Esophagus squamous epithelium (tissue), 5 donors: Measurements from ENCODE around the gene SNTB2. TPM values are rescaled to one million over a fixed set of nuclear protein-coding genes. Genes with fewer than 3 reads are reported as not detected.

Source experiments
- DNase-seq: peaks from one replicate; lab custom pipeline; 2025; lab: John Stamatoyannopoulos, UW
- H3K27ac ChIP-seq, 4 donors: fragments of 200-600 bp; sonication (generic); one replicate each; pipeline ENCODE4 v1.5.1; 2016 to 2019; ENCODE audit warnings: mild to moderate bottlenecking in 1 of 4
- H3K27me3 ChIP-seq, 4 donors: fragments of 200-600 bp; sonication (generic); 1 replicate in 3 of 4; 2 replicates in 1 of 4; pipeline versions ENCODE4 v1.5.1 to v1.6.0; 2017 to 2021; ENCODE audit warnings: antibody characterized with exemption in 1 of 4
- H3K36me3 ChIP-seq, 3 donors: fragments of 200-600 bp; sonication (generic); one replicate each; pipeline ENCODE4 v1.5.1; 2016 to 2019
- H3K4me1 ChIP-seq, 3 donors: fragments of 200-600 bp; sonication (generic); one replicate each; pipeline ENCODE4 v1.5.1; 2017 to 2019
- H3K4me3 ChIP-seq, 4 donors: fragments of 200-600 bp; sonication (generic); 1 replicate in 3 of 4; 2 replicates in 1 of 4; pipeline ENCODE4 v1.5.1; 2016 to 2019; ENCODE audit warnings: mild to moderate bottlenecking in 2 of 4, moderate library complexity in 1 of 4
- H3K9me3 ChIP-seq, 3 donors: fragments of 200-600 bp; sonication (generic); one replicate each; pipeline ENCODE4 v1.5.1; 2016 to 2019
- POLR2A ChIP-seq, 4 donors: fragments of 450-650 bp; IDR thresholded peaks; one replicate each; pipeline ENCODE4 v1.6.1; 2017; ENCODE audit warnings: antibody characterized with exemption in 4 of 4, mild to moderate bottlenecking in 4 of 4, moderate library complexity in 3 of 4
- WGBS, 2 donors: methylation state at CpG; one replicate each; pipeline ENCODE4 v1.1.5; 2018; 5-methylcytosine and 5-hydroxymethylcytosine counted together
- intact Hi-C: fragments of 100-400 bp; cut with DNase I; formaldehyde crosslinking; loops from one replicate; pipeline ENCODE4 v1.15.0; 2022
- total RNA-seq, 4 donors: library from RNA; depleted of rRNA; stranded (reverse); fragments of >200 nt; gene quantifications; one replicate each; pipeline ENCODE4 v1.1.0, GENCODE V29; 2016
- TF ChIP-seq, protein P1 (sequence below), 6 experiments: fragments of 450-650 bp in 4 of 6; fragments of 200-600 bp in 2 of 6; sonication (generic) in 2 of 6; IDR thresholded peaks; one replicate each; pipeline ENCODE4 v1.5.1; 2016 to 2019; ENCODE audit warnings: antibody characterized with exemption in 6 of 6, mild to moderate bottlenecking in 4 of 6, moderate library complexity in 4 of 6
- donor health status: DM: yes; HTN: yes; CAD: no.

Gene SNTB2
- total RNA-seq, 4 donors from 2014 or later: 25.5 to 49.6 (median 25.9) TPM

DNA sequence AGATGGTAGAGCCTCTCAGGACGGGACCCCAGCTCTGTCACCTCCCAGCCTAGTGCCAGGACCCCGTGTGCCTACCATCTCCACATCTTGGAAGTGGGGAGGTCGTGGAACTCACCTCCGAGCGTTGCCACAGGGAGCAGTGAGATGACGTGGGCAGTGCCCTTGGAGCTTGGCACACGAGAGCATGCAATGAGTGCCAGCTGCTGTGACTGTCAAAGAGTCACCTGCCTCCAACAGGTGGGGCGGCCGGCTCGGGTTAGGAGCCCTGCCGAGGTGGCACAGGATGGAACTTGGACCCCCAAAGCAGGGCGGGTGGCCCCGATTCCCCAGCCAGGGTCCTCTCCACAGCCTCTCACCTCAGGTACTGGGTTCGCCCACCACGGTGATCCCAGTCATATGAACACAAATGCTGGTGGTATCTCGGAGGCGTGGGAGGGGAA is 129.7 kb downstream of the SNTB2 start:
- no peak overlapping the region for H3K4me3 ChIP-seq
- no peaks in the 10 kb centered on the region for H3K9me3 ChIP-seq
- intact Hi-C loops: no loop called here
- H3K4me1 ChIP-seq: peaks cover 0 to 38% (median 14%) of the 10 kb centered on the region in 3 donors
- no peak overlapping the region for H3K27ac ChIP-seq
- TF ChIP-seq POLR2A (IDR thresholded peaks at IDR 0.05): no peak
- TF ChIP-seq, protein P1, sequence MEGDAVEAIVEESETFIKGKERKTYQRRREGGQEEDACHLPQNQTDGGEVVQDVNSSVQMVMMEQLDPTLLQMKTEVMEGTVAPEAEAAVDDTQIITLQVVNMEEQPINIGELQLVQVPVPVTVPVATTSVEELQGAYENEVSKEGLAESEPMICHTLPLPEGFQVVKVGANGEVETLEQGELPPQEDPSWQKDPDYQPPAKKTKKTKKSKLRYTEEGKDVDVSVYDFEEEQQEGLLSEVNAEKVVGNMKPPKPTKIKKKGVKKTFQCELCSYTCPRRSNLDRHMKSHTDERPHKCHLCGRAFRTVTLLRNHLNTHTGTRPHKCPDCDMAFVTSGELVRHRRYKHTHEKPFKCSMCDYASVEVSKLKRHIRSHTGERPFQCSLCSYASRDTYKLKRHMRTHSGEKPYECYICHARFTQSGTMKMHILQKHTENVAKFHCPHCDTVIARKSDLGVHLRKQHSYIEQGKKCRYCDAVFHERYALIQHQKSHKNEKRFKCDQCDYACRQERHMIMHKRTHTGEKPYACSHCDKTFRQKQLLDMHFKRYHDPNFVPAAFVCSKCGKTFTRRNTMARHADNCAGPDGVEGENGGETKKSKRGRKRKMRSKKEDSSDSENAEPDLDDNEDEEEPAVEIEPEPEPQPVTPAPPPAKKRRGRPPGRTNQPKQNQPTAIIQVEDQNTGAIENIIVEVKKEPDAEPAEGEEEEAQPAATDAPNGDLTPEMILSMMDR (IDR thresholded peaks at IDR 0.05): no peak
- DNase-seq: no peak
- no peaks in the 10 kb centered on the region for H3K27me3 ChIP-seq
- H3K36me3 ChIP-seq: peaks cover 54 to 87% (median 56%) of the 10 kb centered on the region in 3 donors
- WGBS, 2 donors: 62 to 87% methylated on average over 2 to 8 of the region's 17 CpGs

DNA sequence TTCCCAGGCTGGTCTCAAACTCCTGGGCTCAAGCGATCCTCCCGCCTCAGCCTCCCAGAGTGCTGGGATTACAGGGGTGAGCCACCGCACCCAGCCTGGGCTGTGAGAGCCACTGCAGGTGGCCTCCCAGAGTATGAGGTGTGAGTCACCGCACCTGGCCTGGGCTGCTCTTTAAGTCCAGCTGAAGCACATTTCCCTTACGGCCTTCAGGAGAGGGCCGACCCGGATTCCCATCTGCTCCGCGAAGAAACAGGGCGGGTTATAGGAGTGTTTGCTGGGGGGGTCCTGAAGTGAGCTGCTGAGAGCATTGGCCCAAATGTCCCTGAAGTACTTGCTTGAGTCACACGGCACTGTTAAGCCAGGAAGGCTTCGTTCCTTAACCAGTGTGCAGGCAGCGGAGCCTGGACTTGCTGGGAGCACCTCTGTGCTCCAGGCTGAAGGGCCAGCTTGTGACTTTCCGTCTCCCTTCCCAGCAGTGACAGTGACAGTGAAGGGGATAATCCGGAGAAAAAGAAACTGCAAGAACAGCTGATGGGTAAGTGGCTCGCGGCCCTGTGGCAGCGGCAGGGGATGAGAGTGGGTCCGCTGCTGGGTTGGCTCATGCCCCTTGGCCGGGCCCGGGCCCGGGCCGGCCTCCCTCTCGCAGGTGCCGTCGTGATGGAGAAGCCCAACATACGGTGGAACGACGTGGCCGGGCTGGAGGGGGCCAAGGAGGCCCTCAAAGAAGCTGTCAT is 131.4 kb downstream of the SNTB2 start:
- Histone ChIP-seq H3K9me3 (no peaks in the 10 kb centered on the region), H3K4me1 (peaks cover 0 to 22% (median 5%) of the 10 kb centered on the region in 3 donors), H3K4me3 (no peak overlapping the region), H3K36me3 (peaks cover 71 to 99% (median 72%) of the 10 kb centered on the region in 3 donors), H3K27me3 (no peaks in the 10 kb centered on the region), H3K27ac (no peak overlapping the region)
- WGBS, 2 donors: 87 to 93% methylated on average over 9 to 18 of the region's 30 CpGs
- no peak for DNase-seq
- TF ChIP-seq, protein P1 (IDR thresholded peaks at IDR 0.05): no peak
- no peak for TF ChIP-seq POLR2A (IDR thresholded peaks at IDR 0.05)
- intact Hi-C loops: no loop called here

DNA sequence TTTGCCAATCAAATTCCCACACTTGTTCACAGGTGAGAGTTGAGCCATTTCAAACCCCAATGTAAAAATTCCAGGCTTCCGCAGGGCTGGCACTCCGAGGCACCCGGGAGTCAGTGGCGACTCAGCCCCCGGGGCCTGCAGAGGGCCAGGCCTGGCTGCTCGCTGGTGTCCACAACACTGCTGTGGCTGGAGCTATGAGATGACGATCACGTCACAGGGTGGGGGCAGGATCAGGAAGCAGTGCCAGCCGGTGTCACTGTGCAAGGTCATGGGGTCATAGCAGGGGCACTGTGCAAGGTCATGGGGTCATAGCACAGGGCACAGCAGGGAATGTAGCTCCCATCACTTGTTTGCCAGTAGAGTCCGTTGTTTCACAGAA is 131.9 kb downstream of the SNTB2 start:
- intact Hi-C loops: no loop called here
- Histone ChIP-seq H3K9me3 (no peaks in the 10 kb centered on the region), H3K36me3 (peaks cover 72 to 100% (median 75%) of the 10 kb centered on the region in 3 donors), H3K27ac (no peak overlapping the region), H3K4me3 (no peak overlapping the region), H3K4me1 (peaks cover 0 to 18% (median 5%) of the 10 kb centered on the region in 3 donors), H3K27me3 (no peaks in the 10 kb centered on the region)
- DNase-seq: no peak
- WGBS, 2 donors: 67 to 79% methylated on average over 2 to 7 of the region's 10 CpGs
- TF ChIP-seq, protein P1 (IDR thresholded peaks at IDR 0.05): no peak

DNA sequence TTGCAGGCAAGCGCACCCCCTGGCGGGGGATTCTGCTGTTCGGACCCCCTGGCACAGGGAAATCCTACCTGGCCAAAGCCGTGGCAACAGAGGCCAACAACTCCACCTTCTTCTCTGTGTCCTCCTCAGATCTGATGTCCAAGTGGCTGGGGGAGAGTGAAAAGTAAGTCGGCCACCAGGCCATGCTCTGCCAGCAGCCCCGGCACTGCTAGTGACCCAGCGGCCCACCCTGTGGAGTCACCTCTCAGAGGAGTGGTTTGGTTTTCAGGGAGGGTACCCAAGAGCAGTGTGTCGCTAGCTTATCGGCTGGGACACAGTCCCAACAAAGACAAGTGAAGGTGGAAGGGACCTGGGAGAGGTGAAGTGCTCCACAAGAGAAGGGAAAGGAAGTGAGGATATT is 132.4 kb downstream of the SNTB2 start:
- no peak overlapping the region for H3K27ac ChIP-seq

More for the DNA sequence above, 132.4 kb downstream of the SNTB2 start:
- peaks cover 0 to 18% (median 8%) of the 10 kb centered on the region in 3 donors for H3K4me1 ChIP-seq
- 90% methylated on average over 5 of the region's 9 CpGs; no CpG with 5 or more reads in 1 of the 2 donors for WGBS, 2 donors
- TF ChIP-seq, protein P1 (IDR thresholded peaks at IDR 0.05): no peak
- no peak for TF ChIP-seq POLR2A (IDR thresholded peaks at IDR 0.05)
- intact Hi-C loops: no loop called here
- H3K27me3 ChIP-seq: no peaks in the 10 kb centered on the region
- peaks cover 71 to 100% (median 80%) of the 10 kb centered on the region in 3 donors for H3K36me3 ChIP-seq
- no peak for DNase-seq
- no peaks in the 10 kb centered on the region for H3K9me3 ChIP-seq
- no peak overlapping the region for H3K4me3 ChIP-seq
